ENCODE measurements around the gene CCL25. TPM values are rescaled to one million over a fixed set of nuclear protein-coding genes. Genes with fewer than 3 reads are reported as not detected.

Gene CCL25
- total RNA-seq, 1 donor from 2014 or later = not detected

DNA sequence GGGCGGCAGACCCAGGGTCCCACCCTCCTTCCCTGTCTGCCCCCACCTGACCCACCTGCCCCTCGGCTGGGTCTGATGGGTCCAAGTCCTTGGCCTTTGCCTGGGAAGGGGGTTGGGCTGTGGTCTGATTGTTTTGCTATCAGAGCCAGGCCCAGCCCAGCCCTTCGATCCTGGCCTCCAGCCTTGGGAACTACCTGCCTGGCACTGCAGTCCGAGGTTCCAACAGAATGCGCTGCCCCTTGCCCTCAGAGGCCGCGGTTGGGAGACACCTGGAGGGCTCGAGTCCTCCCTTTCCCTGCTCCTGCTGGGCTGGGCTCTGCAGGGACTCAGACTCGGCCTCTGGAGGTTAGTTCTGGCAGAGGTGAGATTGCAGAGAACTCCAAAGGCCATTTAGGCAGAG is 1.6 kb downstream of the CCL25 start:
- H3K4me3 Mint-ChIP-seq = no peak overlapping the region
- intact Hi-C loops (cut with micrococcal nuclease) = loop anchor here (5.0 kb wide), 1 partner anchor 112 kb away; the partner anchor contains the start of gene TIMM44
- no peaks in the 10 kb centered on the region for H3K36me3 Mint-ChIP-seq (ENCODE audit: low read depth)
- no peak for DNase-seq (ENCODE audit: low spot score)
- no peaks in the 10 kb centered on the region for H3K9me3 Mint-ChIP-seq
- H3K4me1 Mint-ChIP-seq (ENCODE audit: low read depth) = peaks cover 15% of the 10 kb centered on the region
- H3K27me3 Mint-ChIP-seq (ENCODE audit: insufficient read depth) = peaks cover 7% of the 10 kb centered on the region
- no peak overlapping the region for H3K27ac Mint-ChIP-seq

DNA sequence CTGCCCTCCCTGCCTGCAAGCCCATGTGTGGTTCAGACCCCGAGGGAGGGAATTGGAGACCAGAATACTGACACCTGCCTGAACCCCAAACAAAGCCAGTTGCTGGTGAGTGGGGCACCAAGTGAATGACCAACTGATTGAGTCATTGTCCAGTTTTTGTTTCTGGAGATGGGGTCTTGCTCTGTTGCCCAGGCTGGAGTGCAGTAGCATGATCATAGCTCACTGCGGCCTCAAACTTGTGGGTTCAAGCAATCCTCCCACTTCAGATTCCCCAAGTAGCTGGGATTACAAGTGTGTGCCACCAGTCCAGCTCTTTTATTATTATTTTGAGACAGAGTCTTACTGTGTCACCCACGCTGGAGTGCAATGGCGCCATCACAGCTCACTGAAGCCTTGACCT is 4.0 kb downstream of the CCL25 start:
- peaks cover 8% of the 10 kb centered on the region for H3K4me1 Mint-ChIP-seq (ENCODE audit: low read depth)
- DNase-seq (ENCODE audit: low spot score) = no peak
- no peaks in the 10 kb centered on the region for H3K36me3 Mint-ChIP-seq (ENCODE audit: low read depth)
- H3K4me3 Mint-ChIP-seq = no peak overlapping the region
- no peak overlapping the region for H3K27ac Mint-ChIP-seq
- intact Hi-C loops (cut with micrococcal nuclease) = no loop called here
- peaks cover 7% of the 10 kb centered on the region for H3K27me3 Mint-ChIP-seq (ENCODE audit: insufficient read depth)
- H3K9me3 Mint-ChIP-seq = no peaks in the 10 kb centered on the region

DNA sequence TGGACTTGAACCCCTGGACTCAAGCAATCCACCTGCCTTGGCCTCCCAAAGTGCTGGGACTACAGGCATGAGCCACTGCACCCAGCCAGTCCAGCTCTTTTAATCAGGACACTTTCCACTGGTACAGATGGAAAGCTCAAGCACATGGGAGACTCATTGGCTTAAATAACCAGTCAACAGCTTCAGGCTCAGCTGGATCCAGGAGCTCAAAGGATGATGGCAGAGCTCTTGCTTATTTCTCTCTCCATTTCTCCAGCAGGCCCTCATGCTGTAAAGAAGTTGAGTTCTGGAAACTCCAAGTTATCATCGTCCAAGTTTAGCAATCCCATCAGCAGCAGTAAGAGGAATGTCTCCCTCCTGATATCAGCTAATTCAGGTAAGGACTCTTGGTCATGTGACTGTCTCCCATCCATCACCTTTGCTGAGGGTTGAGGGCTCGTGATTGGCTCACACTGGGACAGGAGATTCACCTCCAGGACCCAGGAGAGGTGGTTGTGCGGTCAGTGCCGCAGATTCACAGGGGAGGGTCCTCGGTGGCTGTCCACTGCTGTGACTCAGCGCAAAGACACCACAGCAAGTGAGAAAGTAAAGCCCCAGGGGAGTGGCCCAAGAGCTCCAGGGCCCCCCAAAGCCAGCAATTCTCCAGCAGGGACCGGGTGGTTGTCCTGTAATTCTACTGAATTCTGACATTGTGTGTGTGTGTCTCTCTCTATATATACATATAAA is 5.1 kb downstream of the CCL25 start:
- no peak overlapping the region for H3K4me3 Mint-ChIP-seq
- H3K4me1 Mint-ChIP-seq (ENCODE audit: low read depth) = no peaks in the 10 kb centered on the region
- H3K9me3 Mint-ChIP-seq = no peaks in the 10 kb centered on the region
- H3K27me3 Mint-ChIP-seq (ENCODE audit: insufficient read depth) = peaks cover 2% of the 10 kb centered on the region
- no peak for DNase-seq (ENCODE audit: low spot score)
- no peaks in the 10 kb centered on the region for H3K36me3 Mint-ChIP-seq (ENCODE audit: low read depth)
- no peak overlapping the region for H3K27ac Mint-ChIP-seq
- intact Hi-C loops (cut with micrococcal nuclease) = no loop called here

DNA sequence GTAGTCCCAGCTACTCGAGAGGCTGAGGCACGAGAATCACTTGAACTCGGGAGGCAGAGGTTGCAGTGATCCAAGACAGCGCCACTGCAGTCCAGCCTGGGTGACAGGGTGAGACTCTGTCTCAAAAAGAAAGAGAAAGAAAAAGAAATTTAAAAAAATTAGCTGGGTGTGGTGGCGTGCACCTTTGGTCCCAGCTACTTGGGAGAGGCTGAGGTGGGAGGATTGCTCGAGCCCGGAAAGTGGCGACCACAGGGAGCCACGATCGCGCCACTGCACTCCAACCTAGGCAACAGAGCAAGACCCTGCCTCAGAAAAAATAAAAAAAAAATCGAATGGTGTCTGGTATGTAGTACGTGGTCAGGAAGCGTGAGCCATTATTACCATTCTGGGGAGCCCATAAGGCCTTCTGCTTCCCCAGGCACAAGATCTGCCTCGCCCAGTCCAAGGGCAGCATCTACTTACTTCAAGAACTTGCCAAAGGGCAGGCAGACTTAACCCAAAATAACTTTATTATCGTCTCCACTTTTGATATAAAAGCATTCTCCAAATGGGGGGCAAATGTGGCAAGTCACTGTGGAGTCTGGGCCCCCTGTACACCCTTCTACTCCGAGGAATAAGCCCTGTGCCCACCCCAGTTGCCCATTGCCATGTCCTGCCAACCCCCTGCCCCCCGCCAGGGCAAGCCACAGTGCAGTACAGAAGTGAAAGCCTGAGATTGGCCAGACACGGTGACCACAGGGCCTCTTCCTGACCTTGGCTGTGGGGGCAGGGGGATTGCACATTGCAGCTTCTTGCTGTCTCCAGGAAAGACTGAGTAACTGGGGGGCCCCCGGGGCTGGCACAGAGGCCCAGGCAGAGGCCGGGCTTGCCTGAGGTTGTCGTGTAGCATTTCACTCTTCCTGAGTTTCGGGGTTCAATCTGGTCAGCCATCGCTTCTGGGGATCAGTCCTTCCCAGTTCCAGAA is 12.6 kb downstream of the CCL25 start:
- intact Hi-C loops (cut with micrococcal nuclease) = no loop called here
- Mint-ChIP-seq H3K4me3 (no peak overlapping the region), H3K36me3 (ENCODE audit: low read depth) (no peaks in the 10 kb centered on the region), H3K27me3 (ENCODE audit: insufficient read depth) (no peaks in the 10 kb centered on the region), H3K9me3 (peaks cover 12% of the 10 kb centered on the region), H3K27ac (no peak overlapping the region), H3K4me1 (ENCODE audit: low read depth) (no peaks in the 10 kb centered on the region)
- no peak for DNase-seq (ENCODE audit: low spot score)

DNA sequence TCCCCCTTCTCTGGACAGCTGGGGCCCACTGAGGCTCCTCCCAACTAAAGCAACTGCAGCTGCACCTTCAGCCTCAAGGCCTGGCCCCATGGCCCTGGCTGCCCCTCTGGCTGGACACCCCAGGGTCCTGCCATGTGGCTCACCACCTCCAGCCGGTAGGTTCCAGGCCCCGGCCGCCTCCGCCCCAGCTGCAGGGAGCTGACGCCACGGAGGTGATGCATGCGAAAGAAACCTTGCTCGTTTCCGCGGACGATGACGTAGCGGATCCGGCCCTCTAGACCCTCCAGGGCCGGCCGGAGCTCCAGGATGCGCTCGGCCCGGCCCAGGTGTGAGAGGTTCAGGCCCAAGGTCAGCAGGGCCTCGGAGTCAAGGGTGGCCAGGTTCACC is 13.3 kb downstream of the CCL25 start:
- Mint-ChIP-seq H3K9me3 (peaks cover 16% of the 10 kb centered on the region), H3K36me3 (ENCODE audit: low read depth) (no peaks in the 10 kb centered on the region), H3K4me3 (no peak overlapping the region), H3K4me1 (ENCODE audit: low read depth) (no peaks in the 10 kb centered on the region), H3K27ac (no peak overlapping the region), H3K27me3 (ENCODE audit: insufficient read depth) (no peaks in the 10 kb centered on the region)
- intact Hi-C loops (cut with micrococcal nuclease) = no loop called here
- no peak for DNase-seq (ENCODE audit: low spot score)

DNA sequence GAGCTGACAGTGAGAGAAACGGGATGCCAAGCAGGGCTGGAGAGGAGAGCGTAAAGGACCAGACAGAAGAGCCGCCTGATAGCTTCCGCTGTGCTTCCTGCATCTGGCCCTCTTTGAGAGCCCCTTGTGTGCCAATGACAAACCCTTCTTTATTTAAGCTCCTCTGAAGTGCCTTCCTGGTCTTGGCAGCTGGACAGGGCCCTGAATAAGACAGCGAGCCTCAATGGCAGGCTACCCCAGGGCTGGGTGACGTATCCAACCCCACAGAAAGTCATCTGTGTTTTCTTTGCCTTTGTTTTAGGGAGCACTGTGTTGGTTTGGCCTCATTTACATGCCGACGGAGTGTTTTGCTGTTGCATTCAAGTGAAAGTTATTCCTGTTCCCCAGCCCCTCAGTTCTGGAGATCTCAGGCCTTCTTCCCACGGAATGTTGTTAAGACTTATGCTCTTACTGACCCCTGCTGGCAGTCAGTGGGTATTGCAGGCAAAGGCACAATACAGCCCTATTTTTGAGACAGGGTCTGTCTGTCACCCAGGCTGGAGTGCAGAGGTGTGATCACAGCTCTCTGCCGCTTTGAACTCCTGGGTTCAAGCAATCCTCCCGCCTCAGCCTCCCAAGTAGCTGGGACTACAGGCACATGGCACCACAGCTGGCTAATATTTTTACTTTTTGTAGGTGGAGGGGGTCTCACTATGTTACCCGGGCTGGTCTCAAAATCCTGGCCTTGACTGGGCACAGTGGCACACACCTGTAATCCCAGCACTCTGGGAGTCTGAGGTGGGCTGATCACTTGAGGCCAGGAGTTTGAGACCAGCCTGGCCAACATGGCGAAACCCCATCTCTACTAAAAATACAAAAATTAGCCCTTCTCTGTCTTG is 16.8 kb downstream of the CCL25 start:
- no peak for DNase-seq (ENCODE audit: low spot score)
- Mint-ChIP-seq H3K4me3 (no peak overlapping the region), H3K4me1 (ENCODE audit: low read depth) (no peaks in the 10 kb centered on the region), H3K27me3 (ENCODE audit: insufficient read depth) (no peaks in the 10 kb centered on the region), H3K9me3 (peaks cover 27% of the 10 kb centered on the region), H3K36me3 (ENCODE audit: low read depth) (no peaks in the 10 kb centered on the region), H3K27ac (no peak overlapping the region)
- intact Hi-C loops (cut with micrococcal nuclease) = loop anchor here (1.0 kb wide), 1 partner anchor 125 kb away; no protein-coding TSS in a partner anchor

DNA sequence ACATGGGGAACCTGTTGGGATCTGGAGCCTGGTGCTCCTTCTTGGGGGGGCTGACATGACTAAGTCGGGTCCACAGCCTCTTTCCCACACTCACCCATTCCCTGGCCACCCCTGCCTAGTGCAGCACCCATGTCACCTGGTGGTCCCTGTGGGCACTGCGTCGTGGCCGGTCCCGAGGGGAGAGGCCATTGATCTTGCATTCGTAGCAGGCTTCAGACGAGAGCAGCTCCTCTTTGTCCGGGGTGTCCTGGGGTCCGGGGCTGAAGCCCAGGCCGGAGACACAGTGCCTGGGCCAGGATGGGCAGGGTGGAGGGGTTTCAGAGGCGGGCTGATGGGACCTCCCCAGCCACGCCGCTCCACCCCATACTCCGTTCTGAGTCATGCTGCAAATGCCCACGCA is 19.4 kb downstream of the CCL25 start:
- Mint-ChIP-seq H3K27ac (no peak overlapping the region), H3K27me3 (ENCODE audit: insufficient read depth) (no peaks in the 10 kb centered on the region)

DNA sequence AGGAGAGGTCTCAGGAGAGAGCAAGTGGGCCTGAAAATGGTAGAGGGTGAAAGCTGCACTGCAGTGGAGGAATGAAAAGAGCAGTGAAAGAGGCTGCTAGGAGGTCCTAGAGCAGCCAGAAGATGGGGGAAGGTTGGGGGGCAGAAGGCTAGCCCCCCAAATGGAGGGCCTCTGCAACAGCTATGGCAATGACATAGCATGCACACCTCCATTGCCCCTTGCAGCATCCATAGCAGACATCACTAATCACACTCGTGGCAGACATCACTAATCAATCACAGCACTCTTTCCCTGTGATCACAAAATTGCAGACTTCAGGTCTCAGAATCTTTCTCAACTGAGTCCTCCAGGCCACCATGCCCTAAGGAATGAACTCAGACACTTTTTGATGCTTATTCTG is 21.9 kb downstream of the CCL25 start:
- no peak for DNase-seq (ENCODE audit: low spot score)
- Mint-ChIP-seq H3K9me3 (peaks cover 23% of the 10 kb centered on the region), H3K36me3 (ENCODE audit: low read depth) (no peaks in the 10 kb centered on the region), H3K27me3 (ENCODE audit: insufficient read depth) (no peaks in the 10 kb centered on the region), H3K4me3 (no peak overlapping the region), H3K27ac (no peak overlapping the region), H3K4me1 (ENCODE audit: low read depth) (no peaks in the 10 kb centered on the region)
- intact Hi-C loops (cut with micrococcal nuclease) = no loop called here

More for the DNA sequence above, 19.4 kb downstream of the CCL25 start:
- intact Hi-C loops (cut with micrococcal nuclease) = no loop called here
- Mint-ChIP-seq H3K36me3 (ENCODE audit: low read depth) (no peaks in the 10 kb centered on the region), H3K9me3 (peaks cover 30% of the 10 kb centered on the region), H3K4me3 (no peak overlapping the region), H3K4me1 (ENCODE audit: low read depth) (no peaks in the 10 kb centered on the region)
- no peak for DNase-seq (ENCODE audit: low spot score)

DNA sequence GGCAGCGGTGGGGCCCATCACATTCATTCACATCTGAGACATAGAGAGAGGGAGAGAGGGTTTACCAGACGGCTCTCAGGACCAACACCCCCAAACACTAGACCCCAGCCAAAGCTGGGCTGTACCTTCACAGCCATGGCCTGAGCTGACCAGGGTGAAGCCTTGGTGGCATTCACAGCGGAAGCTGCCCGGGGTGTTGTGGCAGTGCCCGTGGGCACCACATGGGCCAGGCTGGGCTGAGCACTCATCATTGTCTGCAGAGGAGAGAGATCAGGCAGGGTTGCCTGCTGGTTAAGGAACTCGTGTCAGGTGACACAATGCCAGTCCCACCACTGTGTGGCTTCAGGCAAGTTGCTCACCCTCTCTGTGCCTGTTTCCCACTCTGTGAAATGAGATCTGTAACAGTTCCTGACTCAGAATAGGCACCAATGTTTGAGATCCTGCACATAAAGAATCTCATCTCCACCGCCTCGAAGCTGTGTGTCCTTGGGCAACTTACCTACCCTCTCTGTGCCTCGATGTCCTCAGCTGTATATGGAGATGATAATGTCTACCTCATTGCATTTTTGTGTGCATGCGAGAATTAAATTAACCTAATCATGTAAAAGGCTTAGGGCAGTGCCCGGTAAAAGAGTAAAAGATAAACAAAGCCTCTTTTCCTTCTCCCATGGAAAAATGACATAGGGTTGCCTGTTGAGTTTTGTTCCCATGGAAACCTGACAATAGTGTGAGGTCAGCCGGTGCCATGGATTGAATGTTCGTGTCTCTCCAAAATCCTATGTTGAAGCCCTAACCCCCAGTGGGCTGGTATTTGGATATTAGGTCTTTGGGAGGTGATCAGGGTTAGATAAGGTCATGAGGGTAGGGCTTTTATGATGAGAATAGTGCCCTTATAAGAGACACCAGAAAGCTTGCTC is 22.9 kb downstream of the CCL25 start:
- Mint-ChIP-seq H3K4me3 (no peak overlapping the region), H3K27ac (no peak overlapping the region), H3K36me3 (ENCODE audit: low read depth) (no peaks in the 10 kb centered on the region), H3K27me3 (ENCODE audit: insufficient read depth) (peaks cover 1% of the 10 kb centered on the region), H3K4me1 (ENCODE audit: low read depth) (no peaks in the 10 kb centered on the region), H3K9me3 (peaks cover 16% of the 10 kb centered on the region)
- intact Hi-C loops (cut with micrococcal nuclease) = no loop called here
- no peak for DNase-seq (ENCODE audit: low spot score)

DNA sequence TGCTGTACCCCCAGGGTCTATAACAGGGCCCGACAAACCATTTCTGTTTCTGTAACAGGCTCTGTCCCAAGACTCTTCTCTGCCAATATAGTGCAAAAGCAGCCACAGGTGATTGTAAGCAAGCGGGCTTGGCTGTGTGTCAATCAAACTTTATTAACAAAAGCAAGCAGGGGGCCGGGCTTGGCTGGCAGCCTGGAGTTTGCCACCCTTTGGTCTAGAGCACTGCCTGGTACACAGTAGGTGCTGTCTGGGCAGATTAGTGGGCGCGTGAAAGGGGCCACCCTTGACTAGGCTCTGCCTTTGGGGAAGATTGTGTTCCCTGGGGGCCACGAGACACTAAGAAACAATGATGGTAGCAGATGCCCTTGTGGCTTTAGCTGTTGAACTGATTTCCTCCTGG is 27.4 kb downstream of the CCL25 start:
- Mint-ChIP-seq H3K9me3 (no peaks in the 10 kb centered on the region), H3K27ac (no peak overlapping the region), H3K4me1 (ENCODE audit: low read depth) (no peaks in the 10 kb centered on the region), H3K27me3 (ENCODE audit: insufficient read depth) (peaks cover 1% of the 10 kb centered on the region), H3K4me3 (no peak overlapping the region), H3K36me3 (ENCODE audit: low read depth) (no peaks in the 10 kb centered on the region)
- no peak for DNase-seq (ENCODE audit: low spot score)
- intact Hi-C loops (cut with micrococcal nuclease) = no loop called here

DNA sequence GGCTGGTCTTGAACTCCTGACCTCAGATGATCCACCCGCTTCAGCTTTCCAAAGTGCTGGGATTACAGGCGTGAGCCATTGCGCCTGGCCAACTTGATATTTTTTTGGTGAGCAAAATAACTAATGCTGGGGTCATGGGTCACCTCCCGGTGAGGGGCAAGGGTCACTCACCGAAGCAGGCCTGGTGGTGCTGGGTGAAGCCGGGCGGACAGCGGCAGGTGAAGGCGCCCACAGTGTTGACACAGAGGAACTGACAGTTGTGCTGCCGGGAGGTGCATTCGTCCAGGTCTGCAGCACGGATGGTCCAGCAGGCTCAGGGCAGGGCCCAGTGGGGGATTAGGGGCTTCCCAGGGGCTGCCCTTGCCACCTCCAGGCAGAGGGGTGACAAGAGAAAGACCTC is 28.3 kb downstream of the CCL25 start:
- DNase-seq (ENCODE audit: low spot score) = no peak
- H3K27me3 Mint-ChIP-seq (ENCODE audit: insufficient read depth) = peaks cover 1% of the 10 kb centered on the region

More for the DNA sequence above, 28.3 kb downstream of the CCL25 start:
- intact Hi-C loops (cut with micrococcal nuclease) = no loop called here
- H3K27ac Mint-ChIP-seq = no peak overlapping the region
- no peak overlapping the region for H3K4me3 Mint-ChIP-seq
- H3K4me1 Mint-ChIP-seq (ENCODE audit: low read depth) = no peaks in the 10 kb centered on the region
- H3K36me3 Mint-ChIP-seq (ENCODE audit: low read depth) = no peaks in the 10 kb centered on the region
- no peaks in the 10 kb centered on the region for H3K9me3 Mint-ChIP-seq

Measured in activated T-helper 1 cell treated with anti-CD3 and anti-CD28 coated beads, Interleukin-12 subunit alpha, Interleukin-12 subunit beta, Interleukin-2, Interleukin-4 antibody, amounts not matched to agents 30 ng/mL and 10 ng/mL and 1 ng/mL, durations not matched to agents 14 hours and 24 hours and 36 hours (primary cell).